GM23338 (cell line): ENCODE measurements around the gene KCNH8. TPM values are rescaled to one million over a fixed set of nuclear protein-coding genes. Genes with fewer than 3 reads are reported as not detected.

ENCODE experiments used
- ATAC-seq: fragments of 200-7000 bp; cut with Tn5 transposase; 3 replicates; pipeline ENCODE4 v1.9.1; 2020
- DNase-seq: peaks from one replicate; pipeline ENCODE4 v3.0.0-alpha.2; 2015; ENCODE audit warnings: low spot score
- H2AFZ ChIP-seq: fragments of 200-600 bp; sonication (generic); 2 replicates; pipeline ENCODE4 v1.8.0; 2016; ENCODE audit warnings: antibody characterized with exemption, mild to moderate bottlenecking, moderate library complexity
- H3F3A ChIP-seq: fragments of 200-600 bp; sonication (generic); replicated peaks from 2 replicates; pipeline ENCODE4 v1.8.0; 2017; ENCODE audit warnings: antibody characterized with exemption, mixed run types, low read depth
- H3K27ac ChIP-seq: fragments of 200-600 bp; sonication (generic); 2 replicates; pipeline ENCODE4 v1.6.1; 2016; ENCODE audit warnings: low read depth
- H3K27me3 ChIP-seq: fragments of 200-600 bp; sonication (generic); 2 replicates; pipeline ENCODE4 v1.8.0; 2016; ENCODE audit warnings: mild to moderate bottlenecking, mixed run types, moderate library complexity; ENCODE audit not compliant: insufficient read depth
- H3K36me3 ChIP-seq: fragments of 200-600 bp; sonication (generic); 2 replicates; pipeline ENCODE4 v1.8.0; 2016; ENCODE audit warnings: mild to moderate bottlenecking; ENCODE audit not compliant: insufficient read depth
- H3K4me1 ChIP-seq: fragments of 200-600 bp; sonication (generic); 2 replicates; pipeline ENCODE4 v1.8.0; 2016; ENCODE audit warnings: mild to moderate bottlenecking, moderate library complexity; ENCODE audit not compliant: insufficient read depth
- H3K4me2 ChIP-seq: fragments of 200-600 bp; sonication (generic); 2 replicates; pipeline ENCODE4 v1.7.1; 2017; ENCODE audit warnings: mixed run types
- H3K4me3 ChIP-seq: fragments of 200-600 bp; sonication (generic); 2 replicates; pipeline ENCODE4 v1.6.1; 2016; ENCODE audit warnings: mixed run types
- H3K79me2 ChIP-seq: fragments of 200-600 bp; sonication (generic); replicated peaks from 2 replicates; pipeline ENCODE4 v1.8.0; 2017; ENCODE audit warnings: mild to moderate bottlenecking; ENCODE audit not compliant: insufficient read depth
- H3K9me2 ChIP-seq: fragments of 200-600 bp; sonication (generic); 2 replicates; pipeline ENCODE4 v1.8.0; 2017; ENCODE audit not compliant: insufficient read depth
- H4K20me1 ChIP-seq: fragments of 200-600 bp; sonication (generic); replicated peaks from 2 replicates; pipeline ENCODE4 v1.8.0; 2017; ENCODE audit warnings: mild to moderate bottlenecking; ENCODE audit not compliant: insufficient read depth
- H3K27ac Mint-ChIP-seq: 2 replicates; pipeline ENCODE4 v1.8.0; 2020; ENCODE audit warnings: inconsistent platforms, mild to moderate bottlenecking, moderate library complexity, mixed read lengths
- H3K27me3 Mint-ChIP-seq: 3 replicates; pipeline ENCODE4 v1.8.0; 2022; ENCODE audit warnings: low read depth, mild to moderate bottlenecking, moderate library complexity, mixed read lengths, inconsistent platforms; ENCODE audit not compliant: insufficient read depth, poor library complexity
- H3K36me3 Mint-ChIP-seq: 3 replicates; pipeline ENCODE4 v1.8.0; 2021; ENCODE audit warnings: low read depth, mild to moderate bottlenecking, inconsistent platforms, moderate library complexity, mixed read lengths
- H3K4me1 Mint-ChIP-seq: 3 replicates; pipeline ENCODE4 v1.8.0; 2020; ENCODE audit warnings: mild to moderate bottlenecking, inconsistent platforms, mixed read lengths
- H3K4me3 Mint-ChIP-seq: 3 replicates; pipeline ENCODE4 v1.8.0; 2021; ENCODE audit warnings: moderate library complexity, mild to moderate bottlenecking, inconsistent platforms, mixed read lengths
- H3K9me3 Mint-ChIP-seq: 3 replicates; pipeline ENCODE4 v1.8.0; 2020; ENCODE audit warnings: moderate library complexity, mild to moderate bottlenecking, inconsistent platforms, mixed read lengths
- CREB1 ChIP-seq: fragments of 250-450 bp; sonication (Bioruptor Pico); IDR thresholded peaks from 2 replicates; pipeline ENCODE4 v1.5.0; 2020; ENCODE audit warnings: low read depth, mild to moderate bottlenecking, moderate library complexity
- CTCF ChIP-seq, 2 experiments: fragments of 200-600 bp in 1 of 2; sonication (generic) in 1 of 2; conservative IDR thresholded peaks; 2 replicates each; pipeline versions ENCODE4 v1.5.1 to v1.6.1; 2016 to 2017; ENCODE audit warnings: antibody characterized with exemption in 2 of 2, low read depth in 2 of 2, mild to moderate bottlenecking in 2 of 2, moderate library complexity in 1 of 2
- ETS1 ChIP-seq: IDR thresholded peaks from 2 replicates; pipeline ENCODE4 v1.6.1; 2016; ENCODE audit warnings: antibody characterized with exemption
- EZH2 ChIP-seq: fragments of 200-600 bp; sonication (generic); IDR thresholded peaks from one replicate; pipeline ENCODE4 v1.8.0; 2017; ENCODE audit warnings: antibody characterized with exemption, mild to moderate bottlenecking, low read depth; ENCODE audit not compliant: unreplicated experiment
- EZH2phosphoT487 ChIP-seq: fragments of 200-600 bp; sonication (generic); IDR thresholded peaks from one replicate; pipeline ENCODE4 v1.8.1; 2018; ENCODE audit warnings: antibody characterized with exemption; ENCODE audit not compliant: unreplicated experiment
- JUNB ChIP-seq: IDR thresholded peaks from one replicate; pipeline ENCODE4 v1.6.1; 2016; ENCODE audit warnings: antibody characterized with exemption; ENCODE audit not compliant: unreplicated experiment
- NANOG ChIP-seq: IDR thresholded peaks from 2 replicates; pipeline ENCODE4 v1.6.1; 2016; ENCODE audit warnings: antibody characterized with exemption, borderline replicate concordance
- POLR2AphosphoS5 ChIP-seq: IDR thresholded peaks from 2 replicates; pipeline ENCODE4 v1.6.1; 2016; ENCODE audit warnings: antibody characterized with exemption, low read depth
- STAT1 ChIP-seq: IDR thresholded peaks from one replicate; pipeline ENCODE4 v1.6.1; 2016; ENCODE audit warnings: antibody characterized with exemption; ENCODE audit not compliant: unreplicated experiment
- ZNF114 ChIP-seq: fragments of 250-450 bp; sonication (Bioruptor Pico); IDR thresholded peaks from 2 replicates; pipeline ENCODE4 v1.5.0; 2020; ENCODE audit warnings: mild to moderate bottlenecking, moderate library complexity
- polyA plus RNA-seq: library from polyadenylated mRNA; unstranded; fragments of >200 nt; fragmentation: Nextera tagmentation; extraction: Ambion mirVana; gene quantifications from 2 replicates; pipeline ENCODE4 v1.2.1, GENCODE V29; 2016
- total RNA-seq: library from RNA; depleted of rRNA; stranded (reverse); fragments of >200 nt; shearing (Covaris generic); gene quantifications from 2 replicates; pipeline ENCODE4 v1.2.3, GENCODE V29; 2014
- TF ChIP-seq, protein P1 (sequence below): fragments of 250-450 bp; sonication (Bioruptor Pico); IDR thresholded peaks from 2 replicates; pipeline ENCODE4 v1.5.0; 2020; ENCODE audit warnings: mild to moderate bottlenecking, moderate library complexity

Gene KCNH8
- total and polyA plus RNA-seq, 2 experiments from 2014 or later = 1.3 to 3.4 TPM

DNA sequence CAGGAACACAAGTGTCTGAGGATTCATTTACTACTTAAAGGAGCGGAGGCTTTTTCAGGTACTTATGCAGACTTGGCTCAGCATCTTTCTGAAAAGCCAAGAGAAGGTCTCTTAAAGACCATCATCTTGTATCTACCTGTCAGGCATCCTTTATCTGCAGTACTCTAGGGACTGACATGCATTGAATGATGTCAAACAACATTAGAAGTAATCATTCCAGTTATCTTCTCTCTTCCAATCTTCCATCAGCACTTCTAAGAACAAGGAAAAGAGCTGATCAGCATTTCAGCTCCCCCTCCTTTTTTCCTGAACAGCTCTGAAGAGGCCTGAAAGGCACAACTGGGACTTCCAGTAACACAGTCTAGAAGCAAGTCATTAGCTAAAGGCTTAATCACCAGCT, 214.8 kb downstream of the KCNH8 start:
- Mint-ChIP-seq H3K4me1 (peaks cover 2% of the 10 kb centered on the region; the same call in 1 of the 3 replicates), H3K9me3 (no peaks in the 10 kb centered on the region), H3K27ac (no peak overlapping the region), H3K36me3 (no peaks in the 10 kb centered on the region), H3K4me3 (no peak overlapping the region), H3K27me3 (no peaks in the 10 kb centered on the region)
- no peaks in the 10 kb centered on the region for H3F3A ChIP-seq
- no peaks in the 10 kb centered on the region for H3K27me3 ChIP-seq
- no peak overlapping the region for H2AFZ ChIP-seq
- H4K20me1 ChIP-seq = no peaks in the 10 kb centered on the region
- ATAC-seq = no peak
- no peaks in the 10 kb centered on the region for H3K36me3 ChIP-seq
- H3K4me3 ChIP-seq = no peak overlapping the region
- H3K9me2 ChIP-seq = no peaks in the 10 kb centered on the region
- DNase-seq = no peak
- no peaks in the 10 kb centered on the region for H3K79me2 ChIP-seq
- no peak overlapping the region for H3K4me2 ChIP-seq
- TF ChIP-seq ZNF114 (CRISPR knock-in tag) = no peak
- no peak for TF ChIP-seq EZH2phosphoT487
- no peak for TF ChIP-seq ETS1
- TF ChIP-seq, protein P1, sequence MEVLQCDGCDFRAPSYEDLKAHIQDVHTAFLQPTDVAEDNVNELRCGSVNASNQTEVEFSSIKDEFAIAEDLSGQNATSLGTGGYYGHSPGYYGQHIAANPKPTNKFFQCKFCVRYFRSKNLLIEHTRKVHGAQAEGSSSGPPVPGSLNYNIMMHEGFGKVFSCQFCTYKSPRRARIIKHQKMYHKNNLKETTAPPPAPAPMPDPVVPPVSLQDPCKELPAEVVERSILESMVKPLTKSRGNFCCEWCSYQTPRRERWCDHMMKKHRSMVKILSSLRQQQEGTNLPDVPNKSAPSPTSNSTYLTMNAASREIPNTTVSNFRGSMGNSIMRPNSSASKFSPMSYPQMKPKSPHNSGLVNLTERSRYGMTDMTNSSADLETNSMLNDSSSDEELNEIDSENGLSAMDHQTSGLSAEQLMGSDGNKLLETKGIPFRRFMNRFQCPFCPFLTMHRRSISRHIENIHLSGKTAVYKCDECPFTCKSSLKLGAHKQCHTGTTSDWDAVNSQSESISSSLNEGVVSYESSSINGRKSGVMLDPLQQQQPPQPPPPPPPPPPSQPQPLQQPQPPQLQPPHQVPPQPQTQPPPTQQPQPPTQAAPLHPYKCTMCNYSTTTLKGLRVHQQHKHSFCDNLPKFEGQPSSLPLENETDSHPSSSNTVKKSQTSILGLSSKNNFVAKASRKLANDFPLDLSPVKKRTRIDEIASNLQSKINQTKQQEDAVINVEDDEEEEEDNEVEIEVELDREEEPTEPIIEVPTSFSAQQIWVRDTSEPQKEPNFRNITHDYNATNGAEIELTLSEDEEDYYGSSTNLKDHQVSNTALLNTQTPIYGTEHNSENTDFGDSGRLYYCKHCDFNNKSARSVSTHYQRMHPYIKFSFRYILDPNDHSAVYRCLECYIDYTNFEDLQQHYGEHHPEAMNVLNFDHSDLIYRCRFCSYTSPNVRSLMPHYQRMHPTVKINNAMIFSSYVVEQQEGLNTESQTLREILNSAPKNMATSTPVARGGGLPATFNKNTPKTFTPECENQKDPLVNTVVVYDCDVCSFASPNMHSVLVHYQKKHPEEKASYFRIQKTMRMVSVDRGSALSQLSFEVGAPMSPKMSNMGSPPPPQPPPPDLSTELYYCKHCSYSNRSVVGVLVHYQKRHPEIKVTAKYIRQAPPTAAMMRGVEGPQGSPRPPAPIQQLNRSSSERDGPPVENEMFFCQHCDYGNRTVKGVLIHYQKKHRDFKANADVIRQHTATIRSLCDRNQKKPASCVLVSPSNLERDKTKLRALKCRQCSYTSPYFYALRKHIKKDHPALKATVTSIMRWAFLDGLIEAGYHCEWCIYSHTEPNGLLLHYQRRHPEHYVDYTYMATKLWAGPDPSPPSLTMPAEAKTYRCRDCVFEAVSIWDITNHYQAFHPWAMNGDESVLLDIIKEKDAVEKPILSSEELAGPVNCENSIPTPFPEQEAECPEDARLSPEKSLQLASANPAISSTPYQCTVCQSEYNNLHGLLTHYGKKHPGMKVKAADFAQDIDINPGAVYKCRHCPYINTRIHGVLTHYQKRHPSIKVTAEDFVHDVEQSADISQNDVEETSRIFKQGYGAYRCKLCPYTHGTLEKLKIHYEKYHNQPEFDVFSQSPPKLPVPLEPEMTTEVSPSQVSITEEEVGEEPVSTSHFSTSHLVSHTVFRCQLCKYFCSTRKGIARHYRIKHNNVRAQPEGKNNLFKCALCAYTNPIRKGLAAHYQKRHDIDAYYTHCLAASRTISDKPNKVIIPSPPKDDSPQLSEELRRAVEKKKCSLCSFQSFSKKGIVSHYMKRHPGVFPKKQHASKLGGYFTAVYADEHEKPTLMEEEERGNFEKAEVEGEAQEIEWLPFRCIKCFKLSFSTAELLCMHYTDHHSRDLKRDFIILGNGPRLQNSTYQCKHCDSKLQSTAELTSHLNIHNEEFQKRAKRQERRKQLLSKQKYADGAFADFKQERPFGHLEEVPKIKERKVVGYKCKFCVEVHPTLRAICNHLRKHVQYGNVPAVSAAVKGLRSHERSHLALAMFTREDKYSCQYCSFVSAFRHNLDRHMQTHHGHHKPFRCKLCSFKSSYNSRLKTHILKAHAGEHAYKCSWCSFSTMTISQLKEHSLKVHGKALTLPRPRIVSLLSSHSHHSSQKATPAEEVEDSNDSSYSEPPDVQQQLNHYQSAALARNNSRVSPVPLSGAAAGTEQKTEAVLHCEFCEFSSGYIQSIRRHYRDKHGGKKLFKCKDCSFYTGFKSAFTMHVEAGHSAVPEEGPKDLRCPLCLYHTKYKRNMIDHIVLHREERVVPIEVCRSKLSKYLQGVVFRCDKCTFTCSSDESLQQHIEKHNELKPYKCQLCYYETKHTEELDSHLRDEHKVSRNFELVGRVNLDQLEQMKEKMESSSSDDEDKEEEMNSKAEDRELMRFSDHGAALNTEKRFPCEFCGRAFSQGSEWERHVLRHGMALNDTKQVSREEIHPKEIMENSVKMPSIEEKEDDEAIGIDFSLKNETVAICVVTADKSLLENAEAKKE (CRISPR knock-in tag) = no peak
- TF ChIP-seq CREB1 (CRISPR knock-in tag) = no peak
- no peak for TF ChIP-seq NANOG
- TF ChIP-seq STAT1 = no peak
- TF ChIP-seq POLR2AphosphoS5 = no peak
- no peak for TF ChIP-seq JUNB
- TF ChIP-seq CTCF (conservative IDR thresholded peaks at IDR 0.05; ENCODE audit: low read depth in 2 of 2) = no peak
- no peak for TF ChIP-seq EZH2
- no peaks in the 10 kb centered on the region for H3K4me1 ChIP-seq
- H3K27ac ChIP-seq = no peak overlapping the region
